ENCODE data around the gene COL18A1.

COL18A1 gene

DNA sequence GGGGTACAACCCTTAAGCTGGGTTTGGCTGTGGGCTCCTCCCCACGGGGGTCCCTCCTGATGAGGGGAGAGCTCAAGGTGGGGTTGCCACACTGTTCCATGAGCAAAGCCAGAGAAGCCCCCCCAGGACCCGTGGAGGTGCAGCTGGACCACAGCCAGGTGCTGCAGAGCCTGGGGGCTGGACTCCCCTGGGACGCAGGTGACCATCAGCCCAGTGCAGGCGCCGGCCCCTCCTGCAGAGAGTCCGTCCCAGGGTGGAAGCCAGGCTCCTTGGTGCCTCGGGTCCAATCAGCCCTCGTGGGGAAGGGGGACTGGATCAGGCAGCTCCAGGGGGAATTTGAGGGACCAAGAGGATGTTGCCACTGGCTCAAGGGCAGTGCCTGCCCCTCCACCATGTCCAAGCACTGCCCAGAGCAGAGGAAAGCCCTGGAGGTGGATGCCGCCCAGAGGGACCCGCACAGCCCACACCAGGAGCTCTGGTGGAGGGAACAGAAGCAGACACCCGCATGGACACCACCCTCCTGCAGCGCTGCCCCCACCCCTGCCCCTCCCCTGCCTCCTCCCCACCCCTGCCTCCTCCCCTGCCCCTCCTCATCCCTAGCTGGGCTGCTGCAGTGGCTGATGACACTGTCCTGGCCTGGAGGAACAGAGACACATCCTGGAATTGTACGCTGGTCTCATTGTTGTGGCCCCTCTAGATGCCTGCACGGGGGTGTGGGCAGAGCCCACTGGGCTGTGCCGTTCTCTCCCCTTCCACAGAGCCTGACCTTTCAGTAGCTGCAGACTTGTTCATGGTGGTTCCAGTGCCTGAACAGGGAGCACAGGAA, 30.8 kb upstream of the COL18A1 start:
- H3K36me3 ChIP-seq (replicated peaks): no peaks in the 10 kb centered on the region
- H3K4me1 ChIP-seq: peaks cover 20% of the 10 kb centered on the region
- DNase-seq (ENCODE audit: low spot score in 2 of 2): no peak
- in situ Hi-C loops (cut with MboI; ENCODE audit: low sequenced_read_pairs): no loop called here
- peaks cover 5% of the 10 kb centered on the region; the same call in 1 of the 2 replicates for H3K9me3 ChIP-seq
- H3K27me3 ChIP-seq (ENCODE audit: low read depth): no peaks in the 10 kb centered on the region
- H3K4me3 ChIP-seq: no peak overlapping the region

DNA sequence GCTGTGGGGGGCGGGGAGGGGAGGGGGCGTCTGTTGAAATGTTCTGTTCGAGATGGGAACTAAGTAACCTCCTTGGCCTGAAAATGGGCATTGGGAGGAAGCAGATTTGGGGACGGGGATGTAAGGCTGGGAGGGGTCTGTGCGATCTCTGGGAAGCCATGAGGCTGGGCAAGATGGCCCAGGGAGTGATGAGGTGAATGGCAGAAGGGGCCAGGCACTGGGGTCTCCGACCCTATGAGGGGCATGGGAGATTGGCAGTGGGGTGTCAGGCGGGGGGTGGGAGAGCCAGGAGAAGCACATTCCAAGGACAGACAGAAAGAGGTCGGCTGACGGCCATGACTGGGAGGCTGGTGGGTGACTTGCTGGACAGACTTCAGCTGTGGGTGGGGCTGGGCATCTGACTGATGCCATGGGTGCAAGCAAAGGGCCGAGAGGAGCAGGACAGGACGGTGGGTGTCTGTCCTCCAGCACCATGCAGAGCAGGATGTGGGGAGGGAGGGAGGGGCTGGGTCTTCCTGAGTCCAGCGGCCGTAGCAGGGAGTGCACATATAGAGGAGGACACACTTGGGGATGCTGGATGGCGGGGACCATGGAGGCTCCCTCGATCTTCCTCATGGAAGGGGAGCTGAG, 30.0 kb upstream of the COL18A1 start:
- H3K36me3 ChIP-seq (replicated peaks): no peaks in the 10 kb centered on the region
- H3K27me3 ChIP-seq (ENCODE audit: low read depth): no peaks in the 10 kb centered on the region
- in situ Hi-C loops (cut with MboI; ENCODE audit: low sequenced_read_pairs): no loop called here
- DNase-seq (ENCODE audit: low spot score in 2 of 2): no peak
- peaks cover 20% of the 10 kb centered on the region for H3K4me1 ChIP-seq
- no peak overlapping the region for H3K4me3 ChIP-seq
- H3K9me3 ChIP-seq: peaks cover 5% of the 10 kb centered on the region; the same call in 1 of the 2 replicates

DNA sequence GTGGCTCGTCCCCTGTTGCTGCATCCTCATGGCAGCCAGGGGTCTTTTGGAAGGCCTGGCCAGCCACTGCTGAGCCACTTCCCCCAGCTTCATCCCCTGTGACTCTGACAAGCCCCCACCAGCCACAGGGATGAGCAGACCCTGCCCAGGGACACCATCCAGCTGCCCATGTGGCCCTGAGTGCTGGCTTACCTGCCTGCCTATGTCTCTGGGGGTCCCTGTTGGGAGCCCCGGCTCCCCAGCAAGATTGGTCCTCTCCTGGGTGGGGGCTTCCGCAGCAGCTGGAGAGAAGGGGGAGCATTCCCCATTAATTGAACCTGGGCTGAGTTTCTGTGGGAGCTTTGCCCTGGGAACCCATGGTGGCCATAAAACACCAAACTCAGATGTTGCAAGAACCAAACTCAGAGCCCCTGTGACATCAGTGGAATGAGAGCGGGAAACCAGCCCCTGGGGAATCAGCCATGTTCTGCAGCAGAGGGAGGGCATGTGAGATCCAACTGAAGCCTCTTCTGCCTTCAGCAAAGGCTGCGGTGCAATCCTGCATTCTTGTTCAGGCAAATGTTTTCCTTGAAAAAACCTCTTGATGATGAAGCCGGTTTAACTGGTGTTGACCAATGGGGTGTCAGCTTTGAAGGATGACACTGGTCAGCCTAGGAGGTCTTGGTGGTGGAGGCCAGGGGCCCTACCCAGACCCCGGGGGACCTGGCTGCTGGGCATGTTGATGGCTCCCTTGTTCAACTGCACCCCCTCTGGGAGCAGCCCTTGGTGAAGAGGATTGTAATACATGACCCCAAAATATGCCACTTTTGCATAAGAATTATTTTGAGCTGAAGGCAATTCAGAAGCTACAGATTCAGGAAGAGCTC, 28.3 kb upstream of the COL18A1 start:
- Histone ChIP-seq H3K36me3 (replicated peaks) (no peaks in the 10 kb centered on the region), H3K9me3 (peaks cover 5% of the 10 kb centered on the region; the same call in 1 of the 2 replicates), H3K4me3 (no peak overlapping the region), H3K27me3 (ENCODE audit: low read depth) (no peaks in the 10 kb centered on the region), H3K4me1 (peaks cover 20% of the 10 kb centered on the region)
- in situ Hi-C loops (cut with MboI; ENCODE audit: low sequenced_read_pairs): no loop called here
- DNase-seq (ENCODE audit: low spot score in 2 of 2): no peak

DNA sequence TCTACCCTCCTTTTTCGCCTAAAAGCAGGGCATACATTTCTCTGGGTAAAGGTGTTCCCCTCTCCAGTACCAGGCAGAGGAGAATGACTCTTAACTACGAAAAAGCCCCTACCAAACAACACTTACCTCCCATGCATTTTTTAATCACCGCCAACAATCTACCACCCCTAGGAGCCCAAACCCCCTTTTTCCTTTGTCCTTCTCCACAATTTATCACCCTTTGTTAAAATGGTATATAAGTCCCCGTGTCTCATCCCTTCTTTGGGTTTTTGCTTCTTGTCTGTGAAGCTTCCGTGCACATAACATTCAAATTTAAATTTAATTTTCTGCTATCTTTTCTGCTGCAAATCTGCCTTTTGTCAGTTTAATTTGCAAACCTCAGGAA, 27.6 kb upstream of the COL18A1 start:
- no peaks in the 10 kb centered on the region for H3K36me3 ChIP-seq (replicated peaks)
- in situ Hi-C loops (cut with MboI; ENCODE audit: low sequenced_read_pairs): no loop called here
- H3K4me1 ChIP-seq: peaks cover 20% of the 10 kb centered on the region
- H3K9me3 ChIP-seq: peaks cover 5% of the 10 kb centered on the region; the same call in 1 of the 2 replicates
- H3K4me3 ChIP-seq: no peak overlapping the region
- no peaks in the 10 kb centered on the region for H3K27me3 ChIP-seq (ENCODE audit: low read depth)
- peak in 1 of 2 experiments; percentile 55 for DNase-seq (ENCODE audit: low spot score in 2 of 2)

- H3K36me3 ChIP-seq (replicated peaks): no peaks in the 10 kb centered on the region
- no peak overlapping the region for H3K4me3 ChIP-seq
- in situ Hi-C loops (cut with MboI; ENCODE audit: low sequenced_read_pairs): no loop called here
- H3K9me3 ChIP-seq: peaks cover 1% of the 10 kb centered on the region; the same call in 1 of the 2 replicates
- DNase-seq (ENCODE audit: low spot score in 2 of 2): peak in 1 of 2 experiments; percentile 42
- H3K4me1 ChIP-seq: peaks cover 20% of the 10 kb centered on the region
- no peaks in the 10 kb centered on the region for H3K27me3 ChIP-seq (ENCODE audit: low read depth)
These were observed 27.1 kb upstream of the COL18A1 start for GRCh38 chr21:45377866-45378257.

- peak; percentile 88 to 90 for DNase-seq (ENCODE audit: low spot score in 2 of 2)
- H3K27me3 ChIP-seq (ENCODE audit: low read depth): no peaks in the 10 kb centered on the region
- H3K4me3 ChIP-seq: no peak overlapping the region
- H3K36me3 ChIP-seq (replicated peaks): no peaks in the 10 kb centered on the region
- in situ Hi-C loops (cut with MboI; ENCODE audit: low sequenced_read_pairs): no loop called here
- H3K9me3 ChIP-seq: no peaks in the 10 kb centered on the region
- H3K4me1 ChIP-seq: peaks cover 20% of the 10 kb centered on the region
These were observed 26.6 kb upstream of the COL18A1 start for GRCh38 chr21:45378258-45378966.

GRCh38 chr21:45379171-45379900, 25.6 kb upstream of the COL18A1 start:
- H3K36me3 ChIP-seq (replicated peaks): no peaks in the 10 kb centered on the region
- H3K4me1 ChIP-seq: peaks cover 20% of the 10 kb centered on the region
- in situ Hi-C loops (cut with MboI; ENCODE audit: low sequenced_read_pairs): no loop called here
- no peaks in the 10 kb centered on the region for H3K9me3 ChIP-seq
- H3K4me3 ChIP-seq: no peak overlapping the region
- no peak for DNase-seq (ENCODE audit: low spot score in 2 of 2)
- no peaks in the 10 kb centered on the region for H3K27me3 ChIP-seq (ENCODE audit: low read depth)

DNA sequence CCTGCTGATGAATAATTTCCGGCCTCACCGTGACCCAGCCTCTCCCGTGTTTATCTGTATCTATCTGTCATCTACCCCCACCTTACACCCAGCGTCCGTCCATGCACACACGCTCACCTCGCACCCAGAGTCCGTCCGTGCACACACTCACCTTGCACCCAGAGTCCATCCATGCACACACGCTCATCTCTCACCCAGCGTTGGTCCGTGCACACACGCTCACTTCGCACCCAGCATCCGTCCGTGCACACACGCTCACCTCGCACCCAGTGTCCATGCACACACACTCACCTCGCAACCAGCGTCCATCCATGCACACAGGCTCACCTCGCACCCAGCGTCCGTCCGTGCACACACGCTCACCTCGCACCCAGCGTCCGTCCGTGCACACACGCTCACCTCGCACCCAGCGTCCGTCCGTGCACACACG, 25.0 kb upstream of the COL18A1 start:
- in situ Hi-C loops (cut with MboI; ENCODE audit: low sequenced_read_pairs): no loop called here
- DNase-seq (ENCODE audit: low spot score in 2 of 2): no peak
- Histone ChIP-seq H3K4me3 (no peak overlapping the region), H3K36me3 (replicated peaks) (no peaks in the 10 kb centered on the region), H3K27me3 (ENCODE audit: low read depth) (no peaks in the 10 kb centered on the region), H3K4me1 (peaks cover 20% of the 10 kb centered on the region), H3K9me3 (no peaks in the 10 kb centered on the region)

GRCh38 chr21:45380566-45380965, 24.4 kb upstream of the COL18A1 start:
- no peak for DNase-seq (ENCODE audit: low spot score in 2 of 2)
- in situ Hi-C loops (cut with MboI; ENCODE audit: low sequenced_read_pairs): no loop called here
- Histone ChIP-seq H3K4me1 (peaks cover 20% of the 10 kb centered on the region), H3K27me3 (ENCODE audit: low read depth) (no peaks in the 10 kb centered on the region), H3K9me3 (no peaks in the 10 kb centered on the region), H3K4me3 (no peak overlapping the region), H3K36me3 (replicated peaks) (no peaks in the 10 kb centered on the region)

DNA sequence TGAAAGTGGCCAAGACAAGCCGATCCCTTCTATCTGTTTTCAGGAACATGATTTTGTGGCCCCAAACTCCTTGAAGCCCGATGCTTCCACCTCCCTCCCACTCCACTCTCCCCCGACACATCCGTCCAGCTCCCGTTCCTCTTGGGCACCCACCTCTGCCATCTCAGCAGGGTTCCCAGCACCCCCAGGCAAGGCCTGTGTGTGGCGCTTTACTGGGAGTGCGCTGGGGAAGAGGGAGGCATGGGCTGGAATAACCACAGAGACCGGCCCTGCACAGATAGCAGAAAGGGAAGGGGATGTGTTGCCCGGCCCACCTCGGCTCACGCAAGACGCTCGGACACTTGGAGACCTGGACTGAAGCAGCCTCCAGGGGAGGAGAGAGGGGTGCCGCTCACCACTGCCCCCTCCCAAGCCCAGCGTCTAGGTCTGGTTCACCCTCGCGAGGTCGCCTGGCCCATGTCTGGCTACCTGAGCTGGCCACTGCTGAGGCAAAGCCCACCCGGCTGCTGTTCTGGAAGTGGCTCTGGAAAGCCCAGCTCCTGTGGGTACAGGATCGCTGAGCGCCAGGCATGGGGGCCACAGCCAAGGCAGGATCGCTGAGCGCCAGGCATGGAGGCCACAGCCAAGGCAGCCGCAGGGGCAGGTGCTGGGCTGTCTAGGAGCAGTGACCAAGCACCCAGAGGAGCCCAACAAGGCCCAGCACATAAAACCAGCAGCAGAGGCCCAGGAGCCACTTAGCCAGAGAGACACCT, 23.8 kb upstream of the COL18A1 start:
- DNase-seq (ENCODE audit: low spot score in 2 of 2): no peak
- H3K27me3 ChIP-seq (ENCODE audit: low read depth): no peaks in the 10 kb centered on the region
- no peak overlapping the region for H3K4me3 ChIP-seq
- peaks cover 20% of the 10 kb centered on the region for H3K4me1 ChIP-seq
- no peaks in the 10 kb centered on the region for H3K9me3 ChIP-seq
- in situ Hi-C loops (cut with MboI; ENCODE audit: low sequenced_read_pairs): no loop called here
- no peaks in the 10 kb centered on the region for H3K36me3 ChIP-seq (replicated peaks)

GRCh38 chr21:45381865-45382696, 22.9 kb upstream of the COL18A1 start:
- H3K4me1 ChIP-seq: peaks cover 15% of the 10 kb centered on the region
- no peak for DNase-seq (ENCODE audit: low spot score in 2 of 2)
- in situ Hi-C loops (cut with MboI; ENCODE audit: low sequenced_read_pairs): no loop called here
- no peaks in the 10 kb centered on the region for H3K36me3 ChIP-seq (replicated peaks)
- no peak overlapping the region for H3K4me3 ChIP-seq
- no peaks in the 10 kb centered on the region for H3K9me3 ChIP-seq
- H3K27me3 ChIP-seq (ENCODE audit: low read depth): no peaks in the 10 kb centered on the region

GRCh38 chr21:45382697-45382997, 22.3 kb upstream of the COL18A1 start:
- Histone ChIP-seq H3K27me3 (ENCODE audit: low read depth) (no peaks in the 10 kb centered on the region), H3K4me3 (no peak overlapping the region), H3K9me3 (no peaks in the 10 kb centered on the region), H3K36me3 (replicated peaks) (no peaks in the 10 kb centered on the region), H3K4me1 (peaks cover 10% of the 10 kb centered on the region)
- in situ Hi-C loops (cut with MboI; ENCODE audit: low sequenced_read_pairs): no loop called here
- no peak for DNase-seq (ENCODE audit: low spot score in 2 of 2)
